ENCODE measurements around the gene POLN. TPM values are rescaled to one million over a fixed set of nuclear protein-coding genes. Genes with fewer than 3 reads are reported as not detected.

POLN gene
- polyA plus RNA-seq, 1 experiment: 0.35 TPM

GRCh38 chr4:2084316-2084715 lies 157.6 kb downstream of the POLN start:
- Histone ChIP-seq H3K4me3 (ENCODE audit: low read depth, low read length) (no peak overlapping the region), H3K9me3 (ENCODE audit: control insufficient read depth, insufficient read depth, low read length) (no peaks in the 10 kb centered on the region), H3K27me3 (ENCODE audit: control insufficient read depth, insufficient read depth, low read length) (peaks cover 28% of the 10 kb centered on the region), H3K27ac (ENCODE audit: low read depth, low read length) (no peak overlapping the region)
- POLR2A ChIA-PET: no interaction called here
- no peak for DNase-seq (ENCODE audit: low read depth, low spot score)
- TF ChIP-seq CTCF (IDR thresholded peaks at IDR 0.05; ENCODE audit: low read depth, low read length): no peak
- CTCF ChIA-PET: no interaction called here

DNA sequence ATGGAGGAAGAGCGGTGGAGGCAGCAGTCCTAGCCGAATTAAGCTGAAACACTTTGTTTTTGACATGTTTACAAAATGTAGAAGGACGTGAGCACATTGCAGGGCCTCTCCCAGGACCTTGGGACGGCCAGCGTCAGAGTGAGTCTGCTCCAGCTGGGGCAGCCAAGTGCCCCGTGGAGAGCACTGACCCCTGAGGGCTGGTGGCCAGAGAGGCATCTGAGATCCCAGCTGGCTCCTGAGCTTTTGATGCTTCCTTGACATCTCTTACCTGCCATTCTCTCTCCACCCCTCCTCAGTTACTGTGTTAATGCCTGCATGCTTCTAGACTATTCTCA lies 158.1 kb downstream of the POLN start:
- CTCF ChIA-PET: no interaction called here
- Histone ChIP-seq H3K4me3 (ENCODE audit: low read depth, low read length) (no peak overlapping the region), H3K27me3 (ENCODE audit: control insufficient read depth, insufficient read depth, low read length) (peaks cover 31% of the 10 kb centered on the region), H3K27ac (ENCODE audit: low read depth, low read length) (no peak overlapping the region), H3K9me3 (ENCODE audit: control insufficient read depth, insufficient read depth, low read length) (no peaks in the 10 kb centered on the region)
- DNase-seq (ENCODE audit: low read depth, low spot score): no peak
- TF ChIP-seq CTCF (IDR thresholded peaks at IDR 0.05; ENCODE audit: low read depth, low read length): no peak
- POLR2A ChIA-PET: no interaction called here

GRCh38 chr4:2083116-2083825 lies 158.7 kb downstream of the POLN start:
- TF ChIP-seq CTCF (IDR thresholded peaks at IDR 0.05; ENCODE audit: low read depth, low read length): no peak
- no peaks in the 10 kb centered on the region for H3K9me3 ChIP-seq (ENCODE audit: control insufficient read depth, insufficient read depth, low read length)
- no peak overlapping the region for H3K27ac ChIP-seq (ENCODE audit: low read depth, low read length)
- H3K27me3 ChIP-seq (ENCODE audit: control insufficient read depth, insufficient read depth, low read length): peaks cover 30% of the 10 kb centered on the region
- H3K4me3 ChIP-seq (ENCODE audit: low read depth, low read length): no peak overlapping the region
- POLR2A ChIA-PET: no interaction called here
- CTCF ChIA-PET: no interaction called here
- no peak for DNase-seq (ENCODE audit: low read depth, low spot score)

GRCh38 chr4:2082627-2083026 lies 159.3 kb downstream of the POLN start:
- CTCF ChIA-PET: no interaction called here
- Histone ChIP-seq H3K27ac (ENCODE audit: low read depth, low read length) (no peak overlapping the region), H3K4me3 (ENCODE audit: low read depth, low read length) (no peak overlapping the region), H3K9me3 (ENCODE audit: control insufficient read depth, insufficient read depth, low read length) (no peaks in the 10 kb centered on the region), H3K27me3 (ENCODE audit: control insufficient read depth, insufficient read depth, low read length) (peaks cover 30% of the 10 kb centered on the region)
- no peak for DNase-seq (ENCODE audit: low read depth, low spot score)
- TF ChIP-seq CTCF (IDR thresholded peaks at IDR 0.05; ENCODE audit: low read depth, low read length): no peak
- POLR2A ChIA-PET: no interaction called here

DNA sequence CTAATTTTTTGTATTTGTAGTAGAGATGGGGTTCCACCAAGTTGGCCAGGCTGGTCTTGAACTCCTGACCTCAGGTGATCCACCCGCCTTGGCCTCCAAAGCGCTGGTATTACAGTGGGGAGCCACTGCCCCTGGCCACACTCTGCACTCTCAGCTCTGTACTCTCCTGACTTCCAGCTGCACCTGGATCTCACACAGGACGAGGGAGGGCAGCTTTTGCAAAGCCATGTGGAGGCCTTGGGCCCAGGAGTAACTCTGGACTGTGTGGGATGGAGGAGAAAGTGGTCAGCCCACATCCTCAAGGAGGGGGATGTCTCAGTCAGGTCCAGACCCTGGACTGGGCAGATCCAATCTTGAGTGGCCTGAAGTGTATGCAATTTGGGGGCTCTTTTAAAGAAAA lies 159.8 kb downstream of the POLN start:
- TF ChIP-seq CTCF (IDR thresholded peaks at IDR 0.05; ENCODE audit: low read depth, low read length): no peak
- ChIA-PET POLR2A (no interaction called here), CTCF (no interaction called here)
- H3K27me3 ChIP-seq (ENCODE audit: control insufficient read depth, insufficient read depth, low read length): peaks cover 30% of the 10 kb centered on the region
- no peak overlapping the region for H3K27ac ChIP-seq (ENCODE audit: low read depth, low read length)
- no peak for DNase-seq (ENCODE audit: low read depth, low spot score)
- H3K9me3 ChIP-seq (ENCODE audit: control insufficient read depth, insufficient read depth, low read length): no peaks in the 10 kb centered on the region
- H3K4me3 ChIP-seq (ENCODE audit: low read depth, low read length): no peak overlapping the region

Data from AG04450 (cell line).